Sigmoid colon (tissue), 7 donors: Measurements from ENCODE around the gene FOXM1. TPM values are rescaled to one million over a fixed set of nuclear protein-coding genes. Genes with fewer than 3 reads are reported as not detected.

Experiments
- DNase-seq: peaks from one replicate; pipeline ENCODE4 v3.0.0-alpha.2; 2019
- H3K27ac ChIP-seq, 4 donors: fragments of 200-600 bp; sonication (generic); one replicate each; pipeline ENCODE4 v1.5.1; 2016 to 2019; ENCODE audit warnings: mild to moderate bottlenecking in 1 of 4
- H3K27me3 ChIP-seq, 3 donors: fragments of 200-600 bp; sonication (generic); one replicate each; pipeline ENCODE4 v1.5.1; 2019; ENCODE audit warnings: mild to moderate bottlenecking in 1 of 3
- H3K36me3 ChIP-seq, 4 donors: fragments of 200-600 bp; sonication (generic); one replicate each; pipeline ENCODE4 v1.5.1; 2016 to 2019
- H3K4me1 ChIP-seq, 4 donors: fragments of 200-600 bp; sonication (generic); one replicate each; pipeline ENCODE4 v1.5.1; 2017 to 2019
- H3K4me3 ChIP-seq, 4 donors: fragments of 200-600 bp; sonication (generic); one replicate each; pipeline ENCODE4 v1.5.1; 2017 to 2019; ENCODE audit warnings: mild to moderate bottlenecking in 2 of 4, moderate library complexity in 1 of 4
- H3K9me3 ChIP-seq, 4 donors: fragments of 200-600 bp in 3 of 4; sonication (generic) in 3 of 4; one replicate each; pipeline versions ENCODE4 v1.5.1 to v1.6.1; 2013 to 2019
- CTCF ChIP-seq, 4 experiments: fragments of 450-650 bp in 3 of 4; fragments of 200-600 bp in 1 of 4; IDR thresholded peaks; one replicate each; pipeline ENCODE4 v1.5.1; 2016 to 2019; ENCODE audit warnings: antibody characterized with exemption in 4 of 4, mild to moderate bottlenecking in 3 of 4, moderate library complexity in 2 of 4
- EP300 ChIP-seq, 4 donors: sonication (generic); formaldehyde crosslinking; IDR thresholded peaks; one replicate each; pipeline ENCODE4 v1.6.1; 2017; ENCODE audit warnings: antibody characterized with exemption in 4 of 4
- POLR2A ChIP-seq, 2 donors: fragments of 450-650 bp; IDR thresholded peaks; one replicate each; pipeline ENCODE4 v1.6.1; 2016; ENCODE audit warnings: antibody characterized with exemption in 2 of 2, mild to moderate bottlenecking in 2 of 2, moderate library complexity in 2 of 2
- POLR2AphosphoS5 ChIP-seq, 4 donors: sonication (generic); formaldehyde crosslinking; IDR thresholded peaks; one replicate each; pipeline ENCODE4 v1.6.1; 2017; ENCODE audit warnings: antibody characterized with exemption in 4 of 4
- WGBS, 2 donors: extraction: QIAGEN DNeasy Blood & Tissue Kit; methylation state at CpG; one replicate each; pipeline ENCODE4 v1.1.7; 2013; 5-methylcytosine and 5-hydroxymethylcytosine counted together
- intact Hi-C: fragments of 100-400 bp; cut with DNase I; formaldehyde crosslinking; loops from one replicate; pipeline ENCODE4 v1.15.1; 2023
- polyA plus RNA-seq, 3 donors: library from polyadenylated mRNA; stranded (reverse); fragments of 200-250 nt; gene quantifications; one replicate each; pipeline ENCODE4 v1.2.3, GENCODE V29; 2013
- total RNA-seq, 4 donors: library from RNA; depleted of rRNA; stranded (reverse); fragments of >200 nt; gene quantifications; one replicate each; pipeline ENCODE4 v1.1.0, GENCODE V29; 2016
- donor health status: healthy with polysubstance abuse.
- donor health status: Bipolar disorder and iron deficiency.
- donor health status: healthy.

FOXM1 gene
- total and polyA plus RNA-seq, 7 donors: 0.36 to 34.9 (median 2.4) TPM; not detected in 1

GRCh38 chr12:2825132-2825531 lies 51.8 kb downstream of the FOXM1 start:
- no peaks in the 10 kb centered on the region for H3K9me3 ChIP-seq
- no peaks in the 10 kb centered on the region for H3K4me1 ChIP-seq
- H3K27ac ChIP-seq: no peak overlapping the region
- TF ChIP-seq POLR2AphosphoS5 (IDR thresholded peaks at IDR 0.05): no peak
- no peak for TF ChIP-seq POLR2A (IDR thresholded peaks at IDR 0.05)
- no peak for TF ChIP-seq EP300 (IDR thresholded peaks at IDR 0.05)
- no peak for TF ChIP-seq CTCF (IDR thresholded peaks at IDR 0.05)
- no peaks in the 10 kb centered on the region for H3K27me3 ChIP-seq
- peaks cover 20 to 94% (median 71%) of the 10 kb centered on the region in 4 donors for H3K36me3 ChIP-seq
- intact Hi-C loops: no loop called here
- WGBS, 2 donors: 78 to 90% methylated on average over 4 of the region's 4 CpGs
- H3K4me3 ChIP-seq: no peak overlapping the region
- DNase-seq: no peak

GRCh38 chr12:2824541-2824940 lies 52.4 kb downstream of the FOXM1 start:
- H3K27me3 ChIP-seq: no peaks in the 10 kb centered on the region
- no peak overlapping the region for H3K27ac ChIP-seq
- WGBS, 2 donors: 75 to 85% methylated on average over 6 of the region's 6 CpGs
- intact Hi-C loops: no loop called here
- no peak for DNase-seq
- H3K36me3 ChIP-seq: peaks cover 20 to 94% (median 76%) of the 10 kb centered on the region in 4 donors
- no peaks in the 10 kb centered on the region for H3K9me3 ChIP-seq
- H3K4me1 ChIP-seq: no peaks in the 10 kb centered on the region
- TF ChIP-seq EP300 (IDR thresholded peaks at IDR 0.05) (no peak), POLR2AphosphoS5 (IDR thresholded peaks at IDR 0.05) (no peak), POLR2A (IDR thresholded peaks at IDR 0.05) (no peak), CTCF (IDR thresholded peaks at IDR 0.05) (no peak)
- no peak overlapping the region for H3K4me3 ChIP-seq

- Histone ChIP-seq H3K9me3 (no peaks in the 10 kb centered on the region), H3K4me3 (no peak overlapping the region), H3K4me1 (no peaks in the 10 kb centered on the region), H3K27ac (no peak overlapping the region), H3K36me3 (peaks cover 25 to 99% (median 77%) of the 10 kb centered on the region in 4 donors), H3K27me3 (no peaks in the 10 kb centered on the region)
- no peak for TF ChIP-seq CTCF (IDR thresholded peaks at IDR 0.05)
- TF ChIP-seq POLR2A (IDR thresholded peaks at IDR 0.05): no peak
- no peak for TF ChIP-seq EP300 (IDR thresholded peaks at IDR 0.05)
- no peak for TF ChIP-seq POLR2AphosphoS5 (IDR thresholded peaks at IDR 0.05)
- DNase-seq: no peak
- 85 to 88% methylated on average over 7 of the region's 7 CpGs for WGBS, 2 donors
- intact Hi-C loops: no loop called here
Observed at GRCh38 chr12:2823483-2823882, 53.5 kb downstream of the FOXM1 start.

GRCh38 chr12:2820432-2820831 lies 56.5 kb downstream of the FOXM1 start:
- intact Hi-C loops: no loop called here
- H3K27ac ChIP-seq: no peak overlapping the region
- 91% methylated on average over 9 of the region's 9 CpGs for WGBS, 2 donors
- no peak for TF ChIP-seq CTCF (IDR thresholded peaks at IDR 0.05)
- no peak for TF ChIP-seq POLR2A (IDR thresholded peaks at IDR 0.05)
- TF ChIP-seq EP300 (IDR thresholded peaks at IDR 0.05): no peak
- TF ChIP-seq POLR2AphosphoS5 (IDR thresholded peaks at IDR 0.05): no peak
- H3K4me1 ChIP-seq: no peaks in the 10 kb centered on the region
- DNase-seq: no peak
- no peaks in the 10 kb centered on the region for H3K27me3 ChIP-seq
- no peaks in the 10 kb centered on the region for H3K9me3 ChIP-seq
- H3K36me3 ChIP-seq: peaks cover 31 to 96% (median 68%) of the 10 kb centered on the region in 4 donors
- no peak overlapping the region for H3K4me3 ChIP-seq

GRCh38 chr12:2819810-2820209 lies 57.2 kb downstream of the FOXM1 start:
- TF ChIP-seq EP300 (IDR thresholded peaks at IDR 0.05) (no peak), POLR2A (IDR thresholded peaks at IDR 0.05) (no peak), POLR2AphosphoS5 (IDR thresholded peaks at IDR 0.05) (no peak), CTCF (IDR thresholded peaks at IDR 0.05) (no peak)
- H3K27ac ChIP-seq: no peak overlapping the region
- H3K4me1 ChIP-seq: no peaks in the 10 kb centered on the region
- 95 to 96% methylated on average over 15 of the region's 15 CpGs for WGBS, 2 donors
- peaks cover 31 to 93% (median 66%) of the 10 kb centered on the region in 4 donors for H3K36me3 ChIP-seq
- intact Hi-C loops: no loop called here
- no peak for DNase-seq
- no peaks in the 10 kb centered on the region for H3K9me3 ChIP-seq
- no peaks in the 10 kb centered on the region for H3K27me3 ChIP-seq
- H3K4me3 ChIP-seq: no peak overlapping the region
